Measurements from ENCODE around the gene RPS4Y2.

The RPS4Y2 gene

DNA sequence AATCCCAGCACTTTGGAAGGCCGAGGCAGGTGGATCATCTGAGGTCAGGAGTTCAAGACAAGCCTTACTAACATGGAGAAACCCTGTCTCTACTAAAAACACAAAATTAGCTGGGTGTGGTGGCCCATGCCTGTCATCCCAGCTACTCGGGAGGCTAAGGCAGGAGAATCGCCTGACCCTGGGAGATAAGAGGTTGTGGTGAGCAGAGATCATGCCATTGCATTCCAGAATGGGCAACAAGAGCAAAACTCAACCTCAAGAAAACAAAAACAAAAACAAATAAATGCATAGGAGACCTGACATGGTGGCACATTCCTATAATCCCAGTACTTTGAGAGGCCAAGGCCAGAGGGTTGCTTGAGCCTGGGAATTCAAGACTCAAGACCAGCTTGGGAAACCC lies 16.1 kb upstream of the RPS4Y2 start:
- Histone ChIP-seq H3K4me2 (ENCODE audit: insufficient read depth, low read length) (no peak overlapping the region), H3K27me3 (ENCODE audit: insufficient read depth, low read length, poor library complexity) (no peaks in the 10 kb centered on the region), H3K4me1 (ENCODE audit: insufficient read depth, low read length) (peaks cover 14% of the 10 kb centered on the region), H2AFZ (ENCODE audit: low read depth, low read length) (no peak overlapping the region), H3K27ac (ENCODE audit: low read length) (no peak overlapping the region), H4K20me1 (ENCODE audit: insufficient read depth, low read length) (no peaks in the 10 kb centered on the region), H3K36me3 (ENCODE audit: insufficient read depth, low read length) (no peaks in the 10 kb centered on the region), H3K9me3 (ENCODE audit: insufficient read depth, low read length, severe bottlenecking) (no peaks in the 10 kb centered on the region), H3K9ac (ENCODE audit: low read depth, low read length) (no peak overlapping the region), H3K79me2 (ENCODE audit: insufficient read depth, low read length) (no peaks in the 10 kb centered on the region), H3K4me3 (ENCODE audit: low read depth in 1 of 2, low read length in 2 of 2) (no peak overlapping the region)
- no peak for DNase-seq
- ATAC-seq (ENCODE audit: insufficient read depth, low read depth), result no peak
- TF ChIP-seq CTCF (IDR thresholded peaks at IDR 0.05; ENCODE audit: borderline replicate concordance, extremely low read depth, low read length, poor library complexity, severe bottlenecking) (no peak), EZH2 (IDR thresholded peaks at IDR 0.05; ENCODE audit: borderline replicate concordance, low read depth, low read length, severe bottlenecking) (no peak)

DNA sequence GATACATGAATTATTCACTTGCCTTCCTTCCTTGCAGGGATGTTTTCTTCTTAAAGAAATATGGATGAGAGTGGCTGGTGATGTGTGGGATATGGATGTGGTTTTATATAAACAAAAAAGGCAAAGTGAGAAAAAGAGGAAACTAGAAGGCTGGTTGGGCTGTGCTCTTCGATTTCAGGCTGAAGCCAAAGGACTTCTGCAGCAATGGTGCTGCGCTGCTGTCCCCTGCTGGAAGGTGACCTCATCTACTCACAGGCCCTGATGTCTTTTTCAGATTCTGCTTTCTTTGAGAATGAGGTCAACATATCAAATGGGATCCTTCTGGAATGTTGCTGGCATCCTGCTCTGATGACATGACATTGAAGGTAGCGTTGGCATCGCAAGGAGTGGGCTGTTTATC lies 15.3 kb upstream of the RPS4Y2 start:
- H3K9ac ChIP-seq (ENCODE audit: low read depth, low read length), result no peak overlapping the region
- peak; percentile 63; the same call in 2 of the 3 replicates for ATAC-seq (ENCODE audit: insufficient read depth, low read depth)

DNA sequence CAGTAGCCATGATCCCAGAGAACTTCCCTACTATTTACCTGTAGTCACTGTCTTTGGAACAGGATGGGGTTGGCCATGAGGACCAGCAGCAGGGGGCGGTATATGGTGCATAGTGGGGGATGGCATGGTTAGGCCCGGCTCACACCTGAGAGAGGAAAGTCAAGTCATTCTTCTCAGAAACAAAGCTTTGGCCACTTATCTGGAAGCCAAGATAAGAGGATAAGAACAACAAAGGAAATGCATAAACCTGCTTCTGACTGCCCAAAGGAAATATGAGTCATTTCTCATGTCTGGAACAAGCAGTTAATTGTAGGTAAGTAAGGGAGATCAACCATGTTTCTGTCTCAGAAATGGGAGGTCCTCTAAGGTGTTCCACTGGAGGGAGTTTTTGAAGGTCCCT lies 10.8 kb upstream of the RPS4Y2 start:
- Histone ChIP-seq H3K79me2 (ENCODE audit: insufficient read depth, low read length) (no peaks in the 10 kb centered on the region), H3K27me3 (ENCODE audit: insufficient read depth, low read length, poor library complexity) (no peaks in the 10 kb centered on the region), H2AFZ (ENCODE audit: low read depth, low read length) (no peak overlapping the region), H3K27ac (ENCODE audit: low read length) (peak overlapping the region; percentile 50; the same call in 1 of the 2 replicates), H3K4me3 (ENCODE audit: low read depth in 1 of 2, low read length in 2 of 2) (no peak overlapping the region), H3K36me3 (ENCODE audit: insufficient read depth, low read length) (no peaks in the 10 kb centered on the region), H4K20me1 (ENCODE audit: insufficient read depth, low read length) (no peaks in the 10 kb centered on the region), H3K4me2 (ENCODE audit: insufficient read depth, low read length) (no peak overlapping the region), H3K9ac (ENCODE audit: low read depth, low read length) (no peak overlapping the region), H3K9me3 (ENCODE audit: insufficient read depth, low read length, severe bottlenecking) (no peaks in the 10 kb centered on the region), H3K4me1 (ENCODE audit: insufficient read depth, low read length) (peaks cover 39% of the 10 kb centered on the region)
- ATAC-seq (ENCODE audit: insufficient read depth, low read depth), result no peak
- DNase-seq, result peak; percentile 6
- TF ChIP-seq CTCF (IDR thresholded peaks at IDR 0.05; ENCODE audit: borderline replicate concordance, extremely low read depth, low read length, poor library complexity, severe bottlenecking) (no peak), EZH2 (IDR thresholded peaks at IDR 0.05; ENCODE audit: borderline replicate concordance, low read depth, low read length, severe bottlenecking) (no peak)

More for the DNA sequence above, 15.3 kb upstream of the RPS4Y2 start:
- Histone ChIP-seq H3K79me2 (ENCODE audit: insufficient read depth, low read length) (no peaks in the 10 kb centered on the region), H3K36me3 (ENCODE audit: insufficient read depth, low read length) (no peaks in the 10 kb centered on the region), H4K20me1 (ENCODE audit: insufficient read depth, low read length) (no peaks in the 10 kb centered on the region), H3K27me3 (ENCODE audit: insufficient read depth, low read length, poor library complexity) (no peaks in the 10 kb centered on the region), H3K9me3 (ENCODE audit: insufficient read depth, low read length, severe bottlenecking) (no peaks in the 10 kb centered on the region), H3K4me1 (ENCODE audit: insufficient read depth, low read length) (peaks cover 19% of the 10 kb centered on the region), H3K27ac (ENCODE audit: low read length) (no peak overlapping the region), H2AFZ (ENCODE audit: low read depth, low read length) (no peak overlapping the region), H3K4me3 (ENCODE audit: low read depth in 1 of 2, low read length in 2 of 2) (no peak overlapping the region), H3K4me2 (ENCODE audit: insufficient read depth, low read length) (no peak overlapping the region)
- peak; percentile 45 for DNase-seq
- no peak for TF ChIP-seq EZH2 (IDR thresholded peaks at IDR 0.05; ENCODE audit: borderline replicate concordance, low read depth, low read length, severe bottlenecking)
- no peak for TF ChIP-seq CTCF (IDR thresholded peaks at IDR 0.05; ENCODE audit: borderline replicate concordance, extremely low read depth, low read length, poor library complexity, severe bottlenecking)

DNA sequence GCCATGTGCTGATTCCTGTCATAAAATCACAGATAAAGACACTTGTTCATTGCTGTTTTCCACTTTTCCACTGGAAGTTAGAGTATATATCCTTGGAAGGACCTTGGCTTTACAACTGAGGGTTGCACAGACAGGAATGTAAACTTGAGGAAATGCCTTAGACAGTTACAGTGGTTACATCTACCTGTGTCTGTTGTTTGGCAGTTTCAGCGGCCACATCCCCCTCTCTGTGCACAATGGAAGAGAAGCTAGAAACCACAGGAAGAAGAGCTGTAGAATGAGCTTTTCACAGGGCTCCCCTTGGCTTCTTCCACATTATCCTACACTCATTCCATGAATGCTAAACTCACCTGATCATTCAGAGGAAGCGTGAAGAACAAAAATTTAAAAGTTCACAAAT lies 9.0 kb upstream of the RPS4Y2 start:
- Histone ChIP-seq H3K27ac (ENCODE audit: low read length) (peak overlapping the region; percentile 79), H3K79me2 (ENCODE audit: insufficient read depth, low read length) (no peaks in the 10 kb centered on the region), H3K9ac (ENCODE audit: low read depth, low read length) (no peak overlapping the region), H3K4me1 (ENCODE audit: insufficient read depth, low read length) (peaks cover 39% of the 10 kb centered on the region), H3K9me3 (ENCODE audit: insufficient read depth, low read length, severe bottlenecking) (no peaks in the 10 kb centered on the region), H3K27me3 (ENCODE audit: insufficient read depth, low read length, poor library complexity) (no peaks in the 10 kb centered on the region), H3K4me3 (ENCODE audit: low read depth in 1 of 2, low read length in 2 of 2) (no peak overlapping the region), H4K20me1 (ENCODE audit: insufficient read depth, low read length) (no peaks in the 10 kb centered on the region), H2AFZ (ENCODE audit: low read depth, low read length) (peak overlapping the region; percentile 49; the same call in 1 of the 2 replicates), H3K36me3 (ENCODE audit: insufficient read depth, low read length) (no peaks in the 10 kb centered on the region), H3K4me2 (ENCODE audit: insufficient read depth, low read length) (peak overlapping the region; percentile 26; the same call in 1 of the 2 replicates)
- ATAC-seq (ENCODE audit: insufficient read depth, low read depth) (peak; percentile 85), DNase-seq (peak; percentile 44)
- TF ChIP-seq CTCF (IDR thresholded peaks at IDR 0.05; ENCODE audit: borderline replicate concordance, extremely low read depth, low read length, poor library complexity, severe bottlenecking) (no peak), EZH2 (IDR thresholded peaks at IDR 0.05; ENCODE audit: borderline replicate concordance, low read depth, low read length, severe bottlenecking) (no peak)

Data from DND-41 (cell line).